Dendritic cell treated with granulocyte-macrophage colony-stimulating factor and Interleukin-4, amounts not matched to agents 40 ng/mL and 50 ng/mL, for 4 days (primary cell): ENCODE measurements around the gene SLC8B1.

Experiments
- H3K27ac Mint-ChIP-seq: one replicate; pipeline ENCODE4 v1.8.0; 2022; ENCODE audit warnings: mild to moderate bottlenecking, mixed read lengths
- H3K27me3 Mint-ChIP-seq: one replicate; pipeline ENCODE4 v1.8.0; 2022; ENCODE audit warnings: mild to moderate bottlenecking, mixed read lengths
- H3K36me3 Mint-ChIP-seq: one replicate; pipeline ENCODE4 v1.8.0; 2022; ENCODE audit warnings: low read depth, mixed read lengths
- H3K4me1 Mint-ChIP-seq: one replicate; pipeline ENCODE4 v1.8.0; 2022; ENCODE audit warnings: low read depth, mixed read lengths
- H3K4me3 Mint-ChIP-seq: one replicate; pipeline ENCODE4 v1.8.0; 2022; ENCODE audit warnings: mild to moderate bottlenecking, moderate library complexity, mixed read lengths
- H3K9me3 Mint-ChIP-seq: one replicate; pipeline ENCODE4 v1.8.0; 2022; ENCODE audit warnings: mixed read lengths
- intact Hi-C: fragments of 100-400 bp; cut with micrococcal nuclease; formaldehyde crosslinking; loops from one replicate; pipeline ENCODE4 v1.15.0; 2022

Gene SLC8B1

DNA sequence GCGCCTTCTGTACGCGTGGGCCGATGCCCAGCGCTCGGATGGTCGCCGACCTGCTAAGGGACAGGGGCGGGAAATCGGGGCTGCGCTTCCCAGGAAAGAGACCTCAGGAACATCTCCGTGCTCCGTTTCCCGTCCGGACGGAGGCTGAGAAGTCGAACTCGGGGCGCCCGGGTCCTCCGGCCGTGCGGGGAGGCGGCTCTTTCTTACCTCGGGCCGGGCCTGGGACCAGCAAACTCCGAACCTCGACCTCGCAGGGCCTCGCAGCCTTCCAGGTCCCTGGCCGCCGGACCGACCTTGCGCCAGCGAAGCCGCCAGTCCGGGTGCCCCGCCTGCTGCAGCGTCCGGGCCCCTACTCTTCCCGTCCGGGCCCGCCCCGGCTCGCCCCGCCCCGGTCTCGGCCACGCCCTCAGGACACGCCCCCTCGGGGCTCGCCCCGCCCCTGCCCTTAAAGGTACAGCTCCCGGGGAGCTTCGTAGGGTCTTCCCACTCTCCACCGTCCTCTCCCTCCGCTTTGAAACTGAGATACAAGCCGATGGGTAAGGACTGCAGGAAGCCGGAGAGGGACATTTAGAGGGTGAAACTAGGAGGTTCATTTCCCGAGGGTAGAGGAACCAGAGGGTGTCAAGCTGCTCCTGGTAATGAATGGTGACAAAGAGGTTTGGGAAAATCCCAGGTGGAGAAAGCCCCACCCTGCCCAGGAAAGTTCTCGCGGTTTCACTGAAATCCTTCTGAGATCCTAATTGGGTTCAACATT is at the start of gene SLC8B1:
SLC8B1 (minus strand) TSS at position 324 of the 754 bp plus-strand sequence. CDS start 2,231 bp downstream, outside the sequence.
- Mint-ChIP-seq H3K4me1 (peaks cover 57% of the 10 kb centered on the region), H3K36me3 (peaks cover 50% of the 10 kb centered on the region), H3K27ac (peak within 1 kb of the TSS; percentile 96), H3K4me3 (peak within 1 kb of the TSS; percentile 99), H3K27me3 (no peaks in the 10 kb centered on the region), H3K9me3 (no peaks in the 10 kb centered on the region)
- intact Hi-C loops, result loop anchor here (1.0 kb wide), 3 partner anchors 13 to 87 kb away; partner anchors contain the start of genes PLBD2 and SDSL

DNA sequence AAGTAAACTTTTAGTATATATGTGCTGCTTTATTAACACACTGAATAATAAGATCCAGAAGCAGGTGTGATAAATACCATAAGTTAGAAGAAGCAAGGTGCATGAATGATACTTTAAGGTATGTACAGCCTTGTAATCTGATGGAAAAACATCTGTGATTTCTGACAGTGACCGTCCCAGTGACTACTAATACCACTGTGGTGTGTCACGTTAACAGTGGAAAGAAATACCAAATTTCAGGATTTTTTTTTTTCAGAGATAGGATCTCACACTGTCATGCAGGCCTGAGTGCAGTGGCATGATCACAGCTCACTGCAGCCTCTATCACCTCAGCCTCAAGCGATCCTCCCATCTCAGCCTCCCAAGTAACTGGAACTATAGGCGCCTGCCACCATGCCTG is 47.3 kb upstream of the SLC8B1 start:
- Mint-ChIP-seq H3K4me3 (no peak overlapping the region), H3K9me3 (no peaks in the 10 kb centered on the region), H3K4me1 (no peaks in the 10 kb centered on the region), H3K27me3 (no peaks in the 10 kb centered on the region), H3K36me3 (no peaks in the 10 kb centered on the region), H3K27ac (no peak overlapping the region)
- intact Hi-C loops, result no loop called here

DNA sequence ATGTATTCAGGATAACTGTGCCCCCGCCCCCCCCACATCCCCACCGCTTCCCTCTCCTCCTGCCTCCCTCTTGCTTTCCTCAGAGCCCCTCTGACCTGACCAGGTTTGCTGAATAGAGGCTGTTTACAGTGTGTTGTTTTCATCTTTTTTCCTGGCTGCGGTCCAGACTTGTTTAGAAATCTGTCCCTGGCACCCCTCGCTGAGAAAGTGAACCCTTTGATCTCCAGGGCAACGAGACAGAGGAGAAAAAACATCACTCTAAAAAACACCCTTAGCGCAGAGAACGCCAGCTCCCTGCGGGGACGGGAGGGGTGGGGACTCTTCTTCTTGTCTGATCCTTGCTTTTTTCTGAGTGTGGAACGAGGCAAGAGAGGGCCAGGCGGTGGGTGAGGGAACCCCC is 46.3 kb upstream of the SLC8B1 start:
- H3K36me3 Mint-ChIP-seq, result no peaks in the 10 kb centered on the region
- H3K27me3 Mint-ChIP-seq, result no peaks in the 10 kb centered on the region
- intact Hi-C loops, result no loop called here
- no peak overlapping the region for H3K27ac Mint-ChIP-seq
- H3K4me1 Mint-ChIP-seq, result no peaks in the 10 kb centered on the region
- no peak overlapping the region for H3K4me3 Mint-ChIP-seq
- no peaks in the 10 kb centered on the region for H3K9me3 Mint-ChIP-seq

DNA sequence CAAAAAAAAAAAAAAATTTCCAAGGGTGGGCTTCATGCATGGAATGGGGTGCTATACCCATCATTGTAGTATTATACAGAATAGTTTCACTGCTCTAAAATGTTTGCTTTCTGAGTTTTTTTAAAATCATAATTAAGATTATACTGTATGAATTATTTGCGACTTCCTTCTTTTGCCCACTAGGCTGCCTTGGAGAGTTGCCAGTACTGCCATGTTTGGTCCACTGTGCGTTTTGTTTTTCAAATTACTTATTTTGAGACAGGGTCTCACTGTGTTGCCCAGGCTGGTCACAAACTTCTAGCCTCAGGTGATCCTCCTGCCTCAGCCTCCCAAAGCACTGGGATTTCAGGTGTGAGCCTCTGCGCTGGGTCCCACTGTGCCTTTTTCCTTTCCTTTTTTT is 43.4 kb upstream of the SLC8B1 start:
- Mint-ChIP-seq H3K36me3 (no peaks in the 10 kb centered on the region), H3K27ac (no peak overlapping the region)
- intact Hi-C loops, result loop anchor here (5.0 kb wide), 1 partner anchor 66 kb away; no protein-coding TSS in a partner anchor

DNA sequence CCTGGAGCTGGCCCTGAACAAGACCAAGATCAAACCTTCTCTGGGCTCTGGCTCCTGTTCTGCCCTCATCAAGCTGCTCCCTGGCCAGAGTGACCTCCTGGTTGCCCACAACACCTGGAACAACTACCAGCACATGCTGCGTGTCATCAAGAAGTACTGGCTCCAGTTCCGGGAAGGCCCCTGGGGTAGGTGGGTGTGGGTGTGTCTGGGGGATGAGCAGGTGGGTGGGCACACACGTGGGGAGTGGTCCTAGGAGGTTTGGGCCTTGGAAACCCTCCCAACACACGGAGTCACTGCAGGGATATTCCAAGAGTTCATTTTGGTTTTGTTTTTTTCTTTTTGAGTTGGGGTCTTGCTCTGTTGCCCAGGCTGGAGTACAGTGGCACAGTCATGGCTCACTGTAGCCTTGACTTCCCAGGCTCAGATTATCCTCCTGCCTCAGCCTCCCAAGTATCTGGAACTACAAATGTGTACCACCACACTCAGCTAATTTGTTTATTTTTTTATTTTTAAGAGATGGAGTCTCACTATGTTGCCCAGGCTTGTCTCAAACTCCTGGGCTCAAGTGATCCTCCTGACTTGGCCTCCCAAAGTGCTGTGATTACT is 40.0 kb upstream of the SLC8B1 start:
- intact Hi-C loops, result loop anchor here (5.0 kb wide), 1 partner anchor 63 kb away; no protein-coding TSS in a partner anchor
- Mint-ChIP-seq H3K9me3 (no peaks in the 10 kb centered on the region), H3K4me1 (peaks cover 9% of the 10 kb centered on the region), H3K36me3 (no peaks in the 10 kb centered on the region), H3K4me3 (no peak overlapping the region), H3K27ac (no peak overlapping the region), H3K27me3 (no peaks in the 10 kb centered on the region)

More for the DNA sequence above, 43.4 kb upstream of the SLC8B1 start:
- no peaks in the 10 kb centered on the region for H3K4me1 Mint-ChIP-seq
- no peak overlapping the region for H3K4me3 Mint-ChIP-seq
- no peaks in the 10 kb centered on the region for H3K9me3 Mint-ChIP-seq
- H3K27me3 Mint-ChIP-seq, result no peaks in the 10 kb centered on the region

DNA sequence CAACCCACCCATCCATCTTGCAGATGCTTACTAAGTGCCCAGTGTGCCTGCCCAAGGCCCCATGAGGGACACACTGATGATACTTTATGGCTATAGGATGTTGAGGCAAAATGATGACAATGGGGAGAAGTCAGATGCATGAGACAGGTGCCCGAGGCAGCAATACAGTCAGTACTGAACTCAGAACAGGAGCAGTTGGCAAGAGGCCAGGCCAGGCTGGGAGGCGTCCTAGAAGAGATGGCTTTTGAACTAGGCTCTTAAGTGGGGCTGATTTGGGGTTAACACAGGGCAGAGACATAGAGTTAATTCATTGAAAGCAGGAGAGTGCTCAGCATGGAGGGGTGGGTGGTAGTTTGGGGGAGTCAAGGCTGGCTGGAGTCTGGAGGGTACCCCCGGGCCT is 39.1 kb upstream of the SLC8B1 start:
- Mint-ChIP-seq H3K27me3 (no peaks in the 10 kb centered on the region), H3K4me3 (no peak overlapping the region), H3K36me3 (no peaks in the 10 kb centered on the region), H3K9me3 (no peaks in the 10 kb centered on the region), H3K27ac (no peak overlapping the region), H3K4me1 (peaks cover 19% of the 10 kb centered on the region)
- intact Hi-C loops, result no loop called here

DNA sequence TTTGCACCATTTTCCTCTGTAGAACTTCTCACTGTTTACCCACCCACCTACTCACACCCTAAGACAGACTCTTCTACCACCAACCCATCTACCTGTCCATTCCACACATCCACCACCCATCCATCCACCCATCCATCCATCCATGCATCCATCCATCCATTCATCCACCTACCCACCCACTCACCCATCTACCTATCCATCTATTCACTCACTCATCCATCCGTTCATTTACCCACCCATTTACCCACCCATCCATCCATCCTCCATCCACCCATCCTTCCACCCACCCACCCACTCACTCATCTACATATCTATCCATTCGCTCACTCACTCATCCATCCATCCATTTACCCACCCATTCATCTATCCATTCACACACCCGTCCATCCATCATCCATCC is 38.5 kb upstream of the SLC8B1 start:
- H3K27me3 Mint-ChIP-seq, result no peaks in the 10 kb centered on the region
- H3K9me3 Mint-ChIP-seq, result no peaks in the 10 kb centered on the region
- intact Hi-C loops, result no loop called here
- no peak overlapping the region for H3K27ac Mint-ChIP-seq
- H3K4me3 Mint-ChIP-seq, result no peak overlapping the region
- H3K36me3 Mint-ChIP-seq, result no peaks in the 10 kb centered on the region
- peaks cover 24% of the 10 kb centered on the region for H3K4me1 Mint-ChIP-seq

DNA sequence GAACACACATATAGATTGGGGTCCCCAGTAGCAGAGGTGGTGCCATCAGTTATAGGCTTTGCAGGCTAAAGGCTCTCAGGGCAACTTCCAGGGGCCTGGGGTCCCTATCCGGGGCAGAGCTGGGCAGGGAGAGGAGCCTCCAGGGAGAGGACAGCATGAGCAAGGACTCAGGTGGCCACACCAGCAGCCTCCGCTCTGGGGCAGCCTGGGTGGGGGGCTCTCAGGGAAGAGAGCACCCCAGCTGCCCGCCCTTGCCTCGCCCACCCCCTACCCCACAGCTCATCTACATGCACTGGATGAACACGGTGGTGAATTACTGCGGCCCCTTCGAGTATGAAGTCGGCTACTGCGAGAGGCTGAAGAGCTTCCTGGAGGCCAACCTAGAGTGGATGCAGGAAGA is 37.5 kb upstream of the SLC8B1 start:
- Mint-ChIP-seq H3K4me1 (peaks cover 34% of the 10 kb centered on the region), H3K27ac (no peak overlapping the region), H3K36me3 (no peaks in the 10 kb centered on the region), H3K27me3 (no peaks in the 10 kb centered on the region), H3K9me3 (no peaks in the 10 kb centered on the region), H3K4me3 (no peak overlapping the region)
- intact Hi-C loops, result no loop called here

DNA sequence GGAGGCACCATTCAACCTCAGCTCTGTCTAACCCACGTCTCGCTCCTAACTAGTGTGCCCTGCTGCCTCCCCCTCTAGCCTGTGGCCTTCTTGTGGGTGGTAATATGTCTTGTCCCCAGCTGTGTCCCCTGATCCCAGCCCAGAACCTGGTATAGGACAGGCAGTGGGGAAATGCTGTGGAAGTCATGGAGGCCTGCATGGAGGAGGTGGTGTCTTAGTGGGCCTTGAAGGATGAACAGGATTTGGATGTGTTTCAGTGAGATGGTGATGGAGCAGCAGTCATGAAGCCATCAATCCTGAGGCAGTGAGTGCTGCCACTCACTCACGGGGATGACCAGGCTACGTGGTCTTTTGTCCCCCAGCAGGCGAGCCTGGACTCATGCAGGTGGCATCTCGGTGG is 36.9 kb upstream of the SLC8B1 start:
- Mint-ChIP-seq H3K4me1 (peaks cover 36% of the 10 kb centered on the region), H3K36me3 (no peaks in the 10 kb centered on the region), H3K9me3 (no peaks in the 10 kb centered on the region), H3K27ac (no peak overlapping the region), H3K4me3 (no peak overlapping the region), H3K27me3 (no peaks in the 10 kb centered on the region)
- intact Hi-C loops, result no loop called here

DNA sequence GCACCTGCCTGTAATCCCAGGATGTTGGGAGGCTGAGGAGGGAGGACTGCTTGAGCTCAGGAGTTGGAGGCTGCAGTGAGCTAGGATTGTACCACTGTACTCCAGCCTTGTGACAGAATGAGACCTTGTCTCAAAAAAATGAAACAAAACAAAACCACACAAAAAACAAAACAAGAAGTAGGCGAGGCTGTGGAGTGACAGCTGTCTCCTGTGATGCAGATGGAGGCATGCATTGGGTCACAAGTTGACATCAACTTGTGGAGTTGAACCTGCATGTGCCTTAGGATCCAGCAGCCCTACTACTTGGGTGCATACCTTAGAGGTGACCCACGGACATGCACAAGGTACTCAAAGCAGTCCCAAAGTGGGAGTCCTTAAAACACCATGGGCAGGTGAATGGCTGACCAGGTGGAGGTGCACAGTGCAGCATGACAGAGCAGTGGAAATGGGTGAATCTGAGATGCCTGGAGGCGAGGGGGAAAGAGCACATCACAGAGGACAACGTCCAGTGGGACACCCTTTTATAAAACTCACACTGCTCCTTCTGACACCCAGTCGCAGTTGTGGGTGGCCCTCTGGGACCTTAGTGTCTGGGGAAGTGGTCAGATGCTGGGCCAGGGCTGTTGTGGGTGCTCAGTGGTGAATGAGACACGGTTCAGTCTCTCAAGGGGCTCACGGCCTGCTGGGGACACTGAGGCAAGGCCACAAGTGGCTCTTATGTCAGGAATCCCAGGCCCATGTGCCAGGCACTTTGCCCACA is 36.2 kb upstream of the SLC8B1 start:
- Mint-ChIP-seq H3K4me3 (no peak overlapping the region), H3K27ac (peak overlapping the region; percentile 41), H3K9me3 (no peaks in the 10 kb centered on the region), H3K27me3 (no peaks in the 10 kb centered on the region), H3K4me1 (peaks cover 39% of the 10 kb centered on the region), H3K36me3 (no peaks in the 10 kb centered on the region)
- intact Hi-C loops, result no loop called here

DNA sequence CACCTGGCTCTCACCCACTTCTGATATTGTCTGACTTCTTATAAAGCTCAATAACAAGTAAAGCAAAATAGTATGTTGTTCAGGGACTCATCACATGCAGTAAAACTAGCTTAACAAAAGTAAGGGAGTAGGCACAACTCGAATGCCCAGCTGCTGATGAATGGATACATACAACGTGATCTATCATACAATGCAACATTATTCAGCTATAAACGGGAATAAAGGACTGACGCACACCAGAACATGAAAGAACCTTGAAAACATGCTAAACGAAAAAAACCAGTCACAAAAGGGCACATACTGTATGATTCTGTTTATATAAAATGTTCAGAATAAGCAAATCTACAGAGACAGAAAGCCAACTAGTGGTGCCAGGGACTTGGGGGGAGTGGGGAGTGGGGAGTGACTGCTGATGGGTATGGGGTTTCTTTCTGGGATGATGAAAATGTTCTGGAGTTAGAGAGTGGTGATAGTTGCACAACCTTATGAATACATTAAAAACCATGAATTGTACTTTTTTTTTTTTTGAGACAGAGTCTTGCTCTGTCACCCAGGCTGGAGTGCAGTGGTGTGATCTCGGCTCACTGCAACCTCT is 34.6 kb upstream of the SLC8B1 start:
- Mint-ChIP-seq H3K9me3 (no peaks in the 10 kb centered on the region), H3K36me3 (no peaks in the 10 kb centered on the region), H3K4me1 (peaks cover 43% of the 10 kb centered on the region), H3K27ac (no peak overlapping the region), H3K27me3 (no peaks in the 10 kb centered on the region), H3K4me3 (no peak overlapping the region)
- intact Hi-C loops, result no loop called here

DNA sequence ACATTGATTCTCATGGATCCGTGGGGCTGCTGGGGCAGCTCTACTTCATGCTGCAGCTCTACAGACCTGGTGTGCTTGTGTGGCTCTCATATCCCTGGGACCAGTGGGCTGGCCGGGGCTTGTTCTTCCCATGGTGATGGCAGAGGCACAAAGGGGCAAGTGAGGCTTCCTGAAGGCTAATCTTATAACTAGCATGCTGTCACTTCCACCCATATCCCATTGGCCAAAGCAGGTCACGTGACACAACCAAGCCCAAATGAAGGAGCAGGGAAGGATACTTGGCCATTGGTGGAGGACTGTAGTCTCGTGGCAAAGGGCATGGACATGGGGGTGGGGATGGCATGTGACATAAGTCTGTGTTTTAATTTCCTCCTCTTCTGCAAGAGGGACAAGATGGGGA is 33.4 kb upstream of the SLC8B1 start:
- peaks cover 43% of the 10 kb centered on the region for H3K4me1 Mint-ChIP-seq

DNA sequence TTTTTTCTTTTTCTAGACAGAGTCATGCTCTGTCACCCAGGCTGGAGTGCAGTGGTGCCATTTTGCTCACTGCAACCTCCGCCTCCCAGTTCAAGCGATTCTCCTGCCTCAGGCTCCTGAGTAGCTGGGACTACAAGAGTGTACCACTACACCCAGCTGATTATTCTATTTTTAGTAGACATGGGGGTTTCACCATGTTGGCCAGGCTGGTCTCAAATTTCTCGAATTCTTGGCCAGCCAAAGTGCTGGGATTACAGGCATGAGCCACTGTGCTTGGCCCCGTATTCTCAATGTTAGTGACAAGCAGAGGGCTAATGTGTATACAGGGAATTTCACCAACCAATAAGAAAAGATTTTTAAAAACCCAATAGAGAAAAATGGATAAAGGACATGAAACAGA is 31.9 kb upstream of the SLC8B1 start:
- no peak overlapping the region for H3K27ac Mint-ChIP-seq
- peaks cover 6% of the 10 kb centered on the region for H3K36me3 Mint-ChIP-seq
- intact Hi-C loops, result no loop called here
- no peaks in the 10 kb centered on the region for H3K27me3 Mint-ChIP-seq
- no peaks in the 10 kb centered on the region for H3K9me3 Mint-ChIP-seq
- H3K4me1 Mint-ChIP-seq, result peaks cover 49% of the 10 kb centered on the region
- H3K4me3 Mint-ChIP-seq, result no peak overlapping the region

More for the DNA sequence above, 33.4 kb upstream of the SLC8B1 start:
- peak overlapping the region; percentile 38 for H3K27ac Mint-ChIP-seq
- H3K9me3 Mint-ChIP-seq, result no peaks in the 10 kb centered on the region
- H3K36me3 Mint-ChIP-seq, result no peaks in the 10 kb centered on the region
- H3K27me3 Mint-ChIP-seq, result no peaks in the 10 kb centered on the region
- intact Hi-C loops, result no loop called here
- no peak overlapping the region for H3K4me3 Mint-ChIP-seq
